Measurements from ENCODE around the gene PAGR1. TPM values are rescaled to one million over a fixed set of nuclear protein-coding genes. Genes with fewer than 3 reads are reported as not detected.
A peak's percentile ranks its signal among the peaks of the same experiment; 100 is the strongest.

Gene PAGR1
- total RNA-seq (2021) (60.1 to 69.0 TPM (median 66.8 TPM) in 3 replicates), Bru-seq, nascent RNA (percentile 91 among the genes with signal in this experiment)
- long read RNA-seq, experiment 1, transcript PAGR1-201 (3 exons, 1,702 nt): major isoform, 326 of 326 reads
- long read RNA-seq, experiment 1, partial matches to known transcripts: 0 of 326 reads
- long read RNA-seq, experiment 1, other reads (novel, unspliced or antisense): 0 of 326 reads
- long read RNA-seq, experiment 2, transcript PAGR1-201 (3 exons, 1,702 nt): major isoform, 95 of 97 reads
- long read RNA-seq, experiment 2, partial matches to known transcripts: 0 of 97 reads
- long read RNA-seq, experiment 2, other reads (novel, unspliced or antisense): 2 of 97 reads
- long read RNA-seq, experiment 3, transcript PAGR1-201 (3 exons, 1,702 nt): major isoform, 365 of 365 reads
- long read RNA-seq, experiment 3, partial matches to known transcripts: 0 of 365 reads
- long read RNA-seq, experiment 3, other reads (novel, unspliced or antisense): 0 of 365 reads

DNA sequence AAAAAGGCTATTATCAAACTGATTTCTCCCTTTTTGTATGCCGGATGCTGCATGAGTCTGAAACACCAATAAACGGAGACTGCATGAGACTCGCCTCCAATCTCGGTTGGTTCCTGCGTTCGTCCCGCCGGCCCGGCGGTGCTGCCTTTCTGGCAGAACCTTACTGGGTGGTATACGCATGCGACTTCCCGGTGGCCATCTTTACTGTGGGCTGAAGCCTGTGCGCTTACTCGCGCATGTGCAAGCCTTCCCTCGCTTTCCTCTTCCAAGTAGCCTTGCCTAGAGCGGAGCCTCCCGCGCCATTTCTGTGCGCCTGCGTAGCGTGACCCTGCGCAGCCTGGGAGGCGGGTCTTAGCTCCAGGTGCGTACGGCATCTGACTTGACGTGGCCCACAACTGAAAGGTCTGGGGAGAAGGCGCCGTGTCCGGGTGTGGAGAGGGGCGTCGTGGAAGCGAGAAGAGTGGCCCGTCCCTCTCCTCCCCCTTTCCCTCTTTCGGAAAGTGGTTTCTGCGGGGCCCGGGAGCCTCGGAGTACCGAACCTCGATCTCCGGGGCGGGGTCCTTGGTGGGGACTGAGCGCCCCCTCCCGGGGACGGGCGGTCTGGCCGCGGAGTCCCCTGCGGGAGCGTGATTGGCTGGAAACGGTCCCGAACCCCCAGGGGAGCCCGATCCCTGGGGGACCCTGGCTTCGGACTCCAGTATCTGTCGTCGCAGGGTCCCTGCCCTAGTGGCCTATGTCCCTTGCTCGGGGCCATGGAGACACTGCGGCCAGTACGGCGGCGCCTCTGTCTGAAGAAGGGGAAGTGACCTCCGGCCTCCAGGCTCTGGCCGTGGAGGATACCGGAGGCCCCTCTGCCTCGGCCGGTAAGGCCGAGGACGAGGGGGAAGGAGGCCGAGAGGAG, at the start of gene PAGR1:
PAGR1 (plus strand) TSS at position 360 of the 901 bp plus-strand sequence; CDS start at position 734, 374 bp downstream.
- Mint-ChIP-seq H3K4me3 (peak within 1 kb of the TSS; percentile 94), H3K4me1 (peaks cover 56% of the 10 kb centered on the region), H3K27me3 (ENCODE audit: low read depth) (no peaks in the 10 kb centered on the region; the same call in 1 of the 2 replicates), H3K27ac (peak within 1 kb of the TSS; percentile 100), H3K9me3 (no peaks in the 10 kb centered on the region), H3K36me3 (peaks cover 30% of the 10 kb centered on the region)
- ChIA-PET POLR2A (interaction anchor here (0.6 to 2.9 kb wide), 9 partner anchors 9 to 272 kb away, joined by 3 to 12 read pairs (median 5); partner anchors contain the start of gene MAZ), CTCF (interaction anchor here (0.5 to 5.7 kb wide), 35 partner anchors 9 to 249 kb away, joined by 3 to 81 read pairs (median 4); partner anchors contain the start of genes ALDOA, ASPHD1, CDIPT and HIRIP3)
- peak; percentile 56 for ATAC-seq
- DNase-seq (ENCODE audit: low spot score): peak; percentile 98
- TF ChIP-seq SOX15 (CRISPR knock-in tag; IDR thresholded peaks at IDR 0.05) (no peak), TP53 (CRISPR knock-in tag; IDR thresholded peaks at IDR 0.05) (no peak), ZNF396 (CRISPR knock-in tag; IDR thresholded peaks at IDR 0.05; ENCODE audit: borderline replicate concordance) (no peak), CREB1 (CRISPR knock-in tag; IDR thresholded peaks at IDR 0.05) (0 out of 2 replicates have a peak, but pooled peaks have one; percentile 15), TCF7 (CRISPR knock-in tag; IDR thresholded peaks at IDR 0.05; ENCODE audit: low read depth) (no peak), CREM (CRISPR knock-in tag; IDR thresholded peaks at IDR 0.05) (peak; percentile 80), TEAD1 (CRISPR knock-in tag; IDR thresholded peaks at IDR 0.05) (peak; percentile 80; the same call in 1 of the 2 replicates), ZNF121 (CRISPR knock-in tag; IDR thresholded peaks at IDR 0.05) (peak; percentile 42)
- TF ChIP-seq, protein P1, sequence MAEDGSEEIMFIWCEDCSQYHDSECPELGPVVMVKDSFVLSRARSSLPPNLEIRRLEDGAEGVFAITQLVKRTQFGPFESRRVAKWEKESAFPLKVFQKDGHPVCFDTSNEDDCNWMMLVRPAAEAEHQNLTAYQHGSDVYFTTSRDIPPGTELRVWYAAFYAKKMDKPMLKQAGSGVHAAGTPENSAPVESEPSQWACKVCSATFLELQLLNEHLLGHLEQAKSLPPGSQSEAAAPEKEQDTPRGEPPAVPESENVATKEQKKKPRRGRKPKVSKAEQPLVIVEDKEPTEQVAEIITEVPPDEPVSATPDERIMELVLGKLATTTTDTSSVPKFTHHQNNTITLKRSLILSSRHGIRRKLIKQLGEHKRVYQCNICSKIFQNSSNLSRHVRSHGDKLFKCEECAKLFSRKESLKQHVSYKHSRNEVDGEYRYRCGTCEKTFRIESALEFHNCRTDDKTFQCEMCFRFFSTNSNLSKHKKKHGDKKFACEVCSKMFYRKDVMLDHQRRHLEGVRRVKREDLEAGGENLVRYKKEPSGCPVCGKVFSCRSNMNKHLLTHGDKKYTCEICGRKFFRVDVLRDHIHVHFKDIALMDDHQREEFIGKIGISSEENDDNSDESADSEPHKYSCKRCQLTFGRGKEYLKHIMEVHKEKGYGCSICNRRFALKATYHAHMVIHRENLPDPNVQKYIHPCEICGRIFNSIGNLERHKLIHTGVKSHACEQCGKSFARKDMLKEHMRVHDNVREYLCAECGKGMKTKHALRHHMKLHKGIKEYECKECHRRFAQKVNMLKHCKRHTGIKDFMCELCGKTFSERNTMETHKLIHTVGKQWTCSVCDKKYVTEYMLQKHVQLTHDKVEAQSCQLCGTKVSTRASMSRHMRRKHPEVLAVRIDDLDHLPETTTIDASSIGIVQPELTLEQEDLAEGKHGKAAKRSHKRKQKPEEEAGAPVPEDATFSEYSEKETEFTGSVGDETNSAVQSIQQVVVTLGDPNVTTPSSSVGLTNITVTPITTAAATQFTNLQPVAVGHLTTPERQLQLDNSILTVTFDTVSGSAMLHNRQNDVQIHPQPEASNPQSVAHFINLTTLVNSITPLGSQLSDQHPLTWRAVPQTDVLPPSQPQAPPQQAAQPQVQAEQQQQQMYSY (CRISPR knock-in tag; IDR thresholded peaks at IDR 0.05): 0 out of 2 replicates have a peak, but pooled peaks have one; percentile 7
- TF ChIP-seq, protein P2, sequence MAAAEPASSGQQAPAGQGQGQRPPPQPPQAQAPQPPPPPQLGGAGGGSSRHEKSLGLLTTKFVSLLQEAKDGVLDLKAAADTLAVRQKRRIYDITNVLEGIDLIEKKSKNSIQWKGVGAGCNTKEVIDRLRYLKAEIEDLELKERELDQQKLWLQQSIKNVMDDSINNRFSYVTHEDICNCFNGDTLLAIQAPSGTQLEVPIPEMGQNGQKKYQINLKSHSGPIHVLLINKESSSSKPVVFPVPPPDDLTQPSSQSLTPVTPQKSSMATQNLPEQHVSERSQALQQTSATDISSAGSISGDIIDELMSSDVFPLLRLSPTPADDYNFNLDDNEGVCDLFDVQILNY (CRISPR knock-in tag; IDR thresholded peaks at IDR 0.05): peak; percentile 62
- TF ChIP-seq, protein P3, sequence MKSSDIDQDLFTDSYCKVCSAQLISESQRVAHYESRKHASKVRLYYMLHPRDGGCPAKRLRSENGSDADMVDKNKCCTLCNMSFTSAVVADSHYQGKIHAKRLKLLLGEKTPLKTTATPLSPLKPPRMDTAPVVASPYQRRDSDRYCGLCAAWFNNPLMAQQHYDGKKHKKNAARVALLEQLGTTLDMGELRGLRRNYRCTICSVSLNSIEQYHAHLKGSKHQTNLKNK (CRISPR knock-in tag; IDR thresholded peaks at IDR 0.05): no peak
- TF ChIP-seq, protein P4, sequence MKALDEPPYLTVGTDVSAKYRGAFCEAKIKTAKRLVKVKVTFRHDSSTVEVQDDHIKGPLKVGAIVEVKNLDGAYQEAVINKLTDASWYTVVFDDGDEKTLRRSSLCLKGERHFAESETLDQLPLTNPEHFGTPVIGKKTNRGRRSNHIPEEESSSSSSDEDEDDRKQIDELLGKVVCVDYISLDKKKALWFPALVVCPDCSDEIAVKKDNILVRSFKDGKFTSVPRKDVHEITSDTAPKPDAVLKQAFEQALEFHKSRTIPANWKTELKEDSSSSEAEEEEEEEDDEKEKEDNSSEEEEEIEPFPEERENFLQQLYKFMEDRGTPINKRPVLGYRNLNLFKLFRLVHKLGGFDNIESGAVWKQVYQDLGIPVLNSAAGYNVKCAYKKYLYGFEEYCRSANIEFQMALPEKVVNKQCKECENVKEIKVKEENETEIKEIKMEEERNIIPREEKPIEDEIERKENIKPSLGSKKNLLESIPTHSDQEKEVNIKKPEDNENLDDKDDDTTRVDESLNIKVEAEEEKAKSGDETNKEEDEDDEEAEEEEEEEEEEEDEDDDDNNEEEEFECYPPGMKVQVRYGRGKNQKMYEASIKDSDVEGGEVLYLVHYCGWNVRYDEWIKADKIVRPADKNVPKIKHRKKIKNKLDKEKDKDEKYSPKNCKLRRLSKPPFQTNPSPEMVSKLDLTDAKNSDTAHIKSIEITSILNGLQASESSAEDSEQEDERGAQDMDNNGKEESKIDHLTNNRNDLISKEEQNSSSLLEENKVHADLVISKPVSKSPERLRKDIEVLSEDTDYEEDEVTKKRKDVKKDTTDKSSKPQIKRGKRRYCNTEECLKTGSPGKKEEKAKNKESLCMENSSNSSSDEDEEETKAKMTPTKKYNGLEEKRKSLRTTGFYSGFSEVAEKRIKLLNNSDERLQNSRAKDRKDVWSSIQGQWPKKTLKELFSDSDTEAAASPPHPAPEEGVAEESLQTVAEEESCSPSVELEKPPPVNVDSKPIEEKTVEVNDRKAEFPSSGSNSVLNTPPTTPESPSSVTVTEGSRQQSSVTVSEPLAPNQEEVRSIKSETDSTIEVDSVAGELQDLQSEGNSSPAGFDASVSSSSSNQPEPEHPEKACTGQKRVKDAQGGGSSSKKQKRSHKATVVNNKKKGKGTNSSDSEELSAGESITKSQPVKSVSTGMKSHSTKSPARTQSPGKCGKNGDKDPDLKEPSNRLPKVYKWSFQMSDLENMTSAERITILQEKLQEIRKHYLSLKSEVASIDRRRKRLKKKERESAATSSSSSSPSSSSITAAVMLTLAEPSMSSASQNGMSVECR (CRISPR knock-in tag; IDR thresholded peaks at IDR 0.05; ENCODE audit: borderline replicate concordance): no peak
- TF ChIP-seq, protein P5, sequence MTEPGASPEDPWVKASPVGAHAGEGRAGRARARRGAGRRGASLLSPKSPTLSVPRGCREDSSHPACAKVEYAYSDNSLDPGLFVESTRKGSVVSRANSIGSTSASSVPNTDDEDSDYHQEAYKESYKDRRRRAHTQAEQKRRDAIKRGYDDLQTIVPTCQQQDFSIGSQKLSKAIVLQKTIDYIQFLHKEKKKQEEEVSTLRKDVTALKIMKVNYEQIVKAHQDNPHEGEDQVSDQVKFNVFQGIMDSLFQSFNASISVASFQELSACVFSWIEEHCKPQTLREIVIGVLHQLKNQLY (CRISPR knock-in tag; IDR thresholded peaks at IDR 0.05): 0 out of 2 replicates have a peak, but pooled peaks have one; percentile 33
- TF ChIP-seq, protein P6, sequence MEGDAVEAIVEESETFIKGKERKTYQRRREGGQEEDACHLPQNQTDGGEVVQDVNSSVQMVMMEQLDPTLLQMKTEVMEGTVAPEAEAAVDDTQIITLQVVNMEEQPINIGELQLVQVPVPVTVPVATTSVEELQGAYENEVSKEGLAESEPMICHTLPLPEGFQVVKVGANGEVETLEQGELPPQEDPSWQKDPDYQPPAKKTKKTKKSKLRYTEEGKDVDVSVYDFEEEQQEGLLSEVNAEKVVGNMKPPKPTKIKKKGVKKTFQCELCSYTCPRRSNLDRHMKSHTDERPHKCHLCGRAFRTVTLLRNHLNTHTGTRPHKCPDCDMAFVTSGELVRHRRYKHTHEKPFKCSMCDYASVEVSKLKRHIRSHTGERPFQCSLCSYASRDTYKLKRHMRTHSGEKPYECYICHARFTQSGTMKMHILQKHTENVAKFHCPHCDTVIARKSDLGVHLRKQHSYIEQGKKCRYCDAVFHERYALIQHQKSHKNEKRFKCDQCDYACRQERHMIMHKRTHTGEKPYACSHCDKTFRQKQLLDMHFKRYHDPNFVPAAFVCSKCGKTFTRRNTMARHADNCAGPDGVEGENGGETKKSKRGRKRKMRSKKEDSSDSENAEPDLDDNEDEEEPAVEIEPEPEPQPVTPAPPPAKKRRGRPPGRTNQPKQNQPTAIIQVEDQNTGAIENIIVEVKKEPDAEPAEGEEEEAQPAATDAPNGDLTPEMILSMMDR (IDR thresholded peaks at IDR 0.05): peak; percentile 81
- TF ChIP-seq, protein P7, sequence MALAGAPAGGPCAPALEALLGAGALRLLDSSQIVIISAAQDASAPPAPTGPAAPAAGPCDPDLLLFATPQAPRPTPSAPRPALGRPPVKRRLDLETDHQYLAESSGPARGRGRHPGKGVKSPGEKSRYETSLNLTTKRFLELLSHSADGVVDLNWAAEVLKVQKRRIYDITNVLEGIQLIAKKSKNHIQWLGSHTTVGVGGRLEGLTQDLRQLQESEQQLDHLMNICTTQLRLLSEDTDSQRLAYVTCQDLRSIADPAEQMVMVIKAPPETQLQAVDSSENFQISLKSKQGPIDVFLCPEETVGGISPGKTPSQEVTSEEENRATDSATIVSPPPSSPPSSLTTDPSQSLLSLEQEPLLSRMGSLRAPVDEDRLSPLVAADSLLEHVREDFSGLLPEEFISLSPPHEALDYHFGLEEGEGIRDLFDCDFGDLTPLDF (CRISPR knock-in tag; IDR thresholded peaks at IDR 0.05): no peak
